ENCODE data around the gene SUPT20H. TPM values are rescaled to one million over a fixed set of nuclear protein-coding genes. Genes with fewer than 3 reads are reported as not detected.
"Not testable (repeated sequence)": the region's sequence is repeated elsewhere in the genome, so short reads cannot be mapped to it uniquely, and the experiment has no call there.

SUPT20H gene
- total and polyA plus RNA-seq, 2 donors (not counting 1 experiment from before 2014, with no cell fraction given), result 56.5 to 57.5 TPM

DNA sequence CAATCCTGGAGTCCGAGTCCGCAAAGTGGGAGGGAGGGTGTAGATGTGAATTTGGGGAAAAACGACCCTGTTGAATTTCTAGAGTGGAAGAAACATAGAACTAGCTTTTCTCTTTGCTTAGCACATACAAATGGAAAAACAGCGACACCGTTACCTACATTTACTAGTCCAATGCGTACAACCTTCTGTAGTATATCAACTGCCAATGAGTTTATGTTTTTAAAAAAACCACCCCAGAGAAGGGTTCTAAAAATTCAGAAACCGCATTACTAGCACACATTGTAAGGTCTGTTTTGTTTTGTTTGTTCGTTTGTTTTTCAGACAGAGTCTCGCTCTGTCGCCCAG is 332 bp upstream of the SUPT20H start:
- Histone ChIP-seq H3K9me3 (ENCODE audit: control insufficient read depth, insufficient read depth, low read depth, low read length) (no peaks in the 10 kb centered on the region), H3K79me2 (ENCODE audit: control insufficient read depth, insufficient read depth, low read length) (peaks cover 31% of the 10 kb centered on the region), H3K4me3 (replicated peaks in 1 of 4; ENCODE audit: control extremely low read depth in 1 of 4, insufficient read depth in 1 of 4, low read depth in 3 of 4, low read length in 4 of 4) (peak overlapping the region; percentile 56 to 98 (median 91)), H3K4me2 (ENCODE audit: extremely low read depth, insufficient read depth, low read length) (peak overlapping the region; percentile 87), H3K36me3 (ENCODE audit: control insufficient read depth, insufficient read depth, low read length) (no peaks in the 10 kb centered on the region), H3K27me3 (ENCODE audit: control insufficient read depth, insufficient read depth, low read length) (no peaks in the 10 kb centered on the region), H4K20me1 (ENCODE audit: control insufficient read depth, extremely low read depth, insufficient read depth, low read length) (no peaks in the 10 kb centered on the region), H3K4me1 (ENCODE audit: control insufficient read depth, extremely low read depth, insufficient read depth, low read length) (no peaks in the 10 kb centered on the region), H3K9ac (ENCODE audit: insufficient read depth, low read length) (no peak overlapping the region), H3K27ac (ENCODE audit: insufficient read depth, low read length) (peak overlapping the region; percentile 96), H2AFZ (ENCODE audit: low read length) (peak overlapping the region; percentile 94)
- TF ChIP-seq EZH2 (IDR thresholded peaks at IDR 0.05; ENCODE audit: low read length, missing control alignments) (no peak), CTCF (conservative IDR thresholded peaks at IDR 0.05 in 1 of 2, IDR thresholded peaks at IDR 0.05 in 1 of 2; ENCODE audit: low read depth in 1 of 2, low read length in 2 of 2) (no peak)
- DNase-seq (ENCODE audit: low read depth in 2 of 2), result no peak

GRCh38 chr13:37056228-37056627 is 3.3 kb downstream of the SUPT20H start:
- not testable (repeated sequence) for H3K4me1 ChIP-seq (ENCODE audit: control insufficient read depth, extremely low read depth, insufficient read depth, low read length); H2AFZ ChIP-seq (ENCODE audit: low read length); H3K36me3 ChIP-seq (ENCODE audit: control insufficient read depth, insufficient read depth, low read length); H3K9ac ChIP-seq (ENCODE audit: insufficient read depth, low read length); H3K27me3 ChIP-seq (ENCODE audit: control insufficient read depth, insufficient read depth, low read length); H3K27ac ChIP-seq (ENCODE audit: insufficient read depth, low read length); H4K20me1 ChIP-seq (ENCODE audit: control insufficient read depth, extremely low read depth, insufficient read depth, low read length); H3K4me3 ChIP-seq (replicated peaks in 1 of 4; ENCODE audit: control extremely low read depth in 1 of 4, insufficient read depth in 1 of 4, low read depth in 3 of 4, low read length in 4 of 4); DNase-seq (ENCODE audit: low read depth in 2 of 2); H3K4me2 ChIP-seq (ENCODE audit: extremely low read depth, insufficient read depth, low read length); H3K9me3 ChIP-seq (ENCODE audit: control insufficient read depth, insufficient read depth, low read depth, low read length)
- peaks cover 50% of the 10 kb centered on the region for H3K79me2 ChIP-seq (ENCODE audit: control insufficient read depth, insufficient read depth, low read length)

DNA sequence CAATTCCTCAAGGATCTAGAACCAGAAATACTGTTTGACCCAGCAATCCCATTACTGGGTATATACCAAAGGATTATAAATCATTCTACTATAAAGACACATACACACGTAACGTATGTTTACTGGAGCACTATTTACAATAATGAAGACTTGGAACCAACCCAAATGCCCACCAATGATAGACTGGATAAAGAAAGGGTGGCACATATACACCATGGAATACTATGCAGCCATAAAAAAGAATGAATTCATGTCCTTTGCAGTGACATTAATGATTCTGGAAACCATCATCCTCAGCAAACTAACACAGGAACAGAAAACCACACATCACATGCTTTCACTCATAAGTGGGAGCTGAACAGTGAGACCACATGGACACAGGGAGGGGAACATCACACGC is 6.4 kb downstream of the SUPT20H start:
- H3K36me3 ChIP-seq (ENCODE audit: control insufficient read depth, insufficient read depth, low read length); H3K27ac ChIP-seq (ENCODE audit: insufficient read depth, low read length); H3K4me3 ChIP-seq (replicated peaks in 1 of 4; ENCODE audit: control extremely low read depth in 1 of 4, insufficient read depth in 1 of 4, low read depth in 3 of 4, low read length in 4 of 4); H3K27me3 ChIP-seq (ENCODE audit: control insufficient read depth, insufficient read depth, low read length); DNase-seq (ENCODE audit: low read depth in 2 of 2); H2AFZ ChIP-seq (ENCODE audit: low read length); H3K4me2 ChIP-seq (ENCODE audit: extremely low read depth, insufficient read depth, low read length); H3K9ac ChIP-seq (ENCODE audit: insufficient read depth, low read length); H4K20me1 ChIP-seq (ENCODE audit: control insufficient read depth, extremely low read depth, insufficient read depth, low read length); H3K4me1 ChIP-seq (ENCODE audit: control insufficient read depth, extremely low read depth, insufficient read depth, low read length); H3K9me3 ChIP-seq (ENCODE audit: control insufficient read depth, insufficient read depth, low read depth, low read length): not testable (repeated sequence)
- peaks cover 51% of the 10 kb centered on the region for H3K79me2 ChIP-seq (ENCODE audit: control insufficient read depth, insufficient read depth, low read length)

DNA sequence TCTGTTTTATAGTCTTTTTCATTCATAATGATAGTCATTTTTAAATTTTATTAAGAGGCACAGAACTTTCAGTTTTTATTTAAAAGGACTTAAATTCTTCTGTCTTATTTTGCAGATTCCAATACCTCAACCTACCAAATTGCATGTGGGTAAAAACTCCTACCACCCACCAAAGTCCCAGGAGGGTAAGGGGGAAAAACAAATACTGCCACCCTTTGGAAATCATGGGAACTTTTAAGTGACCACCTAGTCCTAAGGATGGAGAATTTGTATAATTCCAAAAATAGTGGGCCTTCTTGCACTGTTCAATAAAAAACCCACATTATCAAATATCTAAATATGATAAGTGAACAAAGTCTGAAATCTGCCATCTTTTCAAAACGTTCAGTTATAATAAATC is 9.7 kb downstream of the SUPT20H start:
- no peaks in the 10 kb centered on the region for H3K4me1 ChIP-seq (ENCODE audit: control insufficient read depth, extremely low read depth, insufficient read depth, low read length)
- no peak overlapping the region for H3K27ac ChIP-seq (ENCODE audit: insufficient read depth, low read length)
- H3K79me2 ChIP-seq (ENCODE audit: control insufficient read depth, insufficient read depth, low read length), result peaks cover 34% of the 10 kb centered on the region
- H3K9ac ChIP-seq (ENCODE audit: insufficient read depth, low read length), result no peak overlapping the region
- no peak overlapping the region for H3K4me2 ChIP-seq (ENCODE audit: extremely low read depth, insufficient read depth, low read length)
- H3K27me3 ChIP-seq (ENCODE audit: control insufficient read depth, insufficient read depth, low read length), result no peaks in the 10 kb centered on the region
- DNase-seq (ENCODE audit: low read depth in 2 of 2), result no peak
- H3K36me3 ChIP-seq (ENCODE audit: control insufficient read depth, insufficient read depth, low read length), result no peaks in the 10 kb centered on the region
- H2AFZ ChIP-seq (ENCODE audit: low read length), result no peak overlapping the region
- no peak overlapping the region for H3K4me3 ChIP-seq (replicated peaks in 1 of 4; ENCODE audit: control extremely low read depth in 1 of 4, insufficient read depth in 1 of 4, low read depth in 3 of 4, low read length in 4 of 4)
- no peaks in the 10 kb centered on the region for H3K9me3 ChIP-seq (ENCODE audit: control insufficient read depth, insufficient read depth, low read depth, low read length)
- TF ChIP-seq CTCF (conservative IDR thresholded peaks at IDR 0.05 in 1 of 2, IDR thresholded peaks at IDR 0.05 in 1 of 2; ENCODE audit: low read depth in 1 of 2, low read length in 2 of 2) (peak in 1 of 2 donors; percentile 14), EZH2 (IDR thresholded peaks at IDR 0.05; ENCODE audit: low read length, missing control alignments) (no peak)
- no peaks in the 10 kb centered on the region for H4K20me1 ChIP-seq (ENCODE audit: control insufficient read depth, extremely low read depth, insufficient read depth, low read length)

All from fibroblast of lung (primary cell).